Epithelial cell of esophagus (primary cell): ENCODE results near the gene SMG6.

Experiments
- DNase-seq: peaks from one replicate; pipeline ENCODE4 v3.0.0; 2010; ENCODE audit warnings: low read depth
- H3K4me3 ChIP-seq: 2 replicates; pipeline ENCODE4 v1.5.1; 2011; ENCODE audit warnings: mild to moderate bottlenecking, low read length, control low read depth
- CTCF ChIP-seq: IDR thresholded peaks from 2 replicates; pipeline ENCODE4 v1.5.1; 2011; ENCODE audit warnings: low read depth, mild to moderate bottlenecking, low read length, control low read depth, inconsistent platforms; ENCODE audit not compliant: insufficient read depth; ENCODE audit errors: missing control alignments

SMG6 gene

GRCh38 chr17:2289878-2290478 lies 13.6 kb downstream of the SMG6 start:
- no peak for TF ChIP-seq CTCF
- no peak for DNase-seq
- H3K4me3 ChIP-seq: no peak overlapping the region

- no peak overlapping the region for H3K4me3 ChIP-seq
- TF ChIP-seq CTCF: no peak
- no peak for DNase-seq
Measured at GRCh38 chr17:2283302-2283701, 20.3 kb downstream of the SMG6 start.

- DNase-seq: peak; percentile 63
- H3K4me3 ChIP-seq: no peak overlapping the region
- peak; percentile 38 for TF ChIP-seq CTCF
Measured at GRCh38 chr17:2282297-2282873, 21.2 kb downstream of the SMG6 start.

DNA sequence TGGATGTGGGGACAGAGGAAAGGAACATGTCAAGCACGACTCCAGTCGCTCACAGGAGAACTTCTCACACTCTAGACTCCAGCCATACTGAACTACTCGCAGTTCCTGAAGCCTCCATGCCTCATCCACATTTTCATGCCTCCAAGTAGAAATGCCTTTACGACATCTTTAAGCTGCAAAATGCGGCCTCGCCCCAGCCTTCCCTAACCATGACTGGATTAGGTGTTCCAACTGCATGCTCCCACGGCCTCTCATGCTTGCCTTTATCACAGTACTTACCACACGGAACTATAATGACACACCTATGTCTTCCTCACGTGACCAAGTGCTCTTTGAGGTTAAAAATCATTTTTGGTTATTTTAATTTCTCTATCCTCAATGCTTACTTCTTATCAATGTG lies 23.9 kb downstream of the SMG6 start:
- TF ChIP-seq CTCF: no peak
- no peak overlapping the region for H3K4me3 ChIP-seq
- DNase-seq: no peak

- H3K4me3 ChIP-seq: no peak overlapping the region
- TF ChIP-seq CTCF: no peak
- DNase-seq: no peak
Measured at GRCh38 chr17:2277429-2278170, 26.0 kb downstream of the SMG6 start.

DNA sequence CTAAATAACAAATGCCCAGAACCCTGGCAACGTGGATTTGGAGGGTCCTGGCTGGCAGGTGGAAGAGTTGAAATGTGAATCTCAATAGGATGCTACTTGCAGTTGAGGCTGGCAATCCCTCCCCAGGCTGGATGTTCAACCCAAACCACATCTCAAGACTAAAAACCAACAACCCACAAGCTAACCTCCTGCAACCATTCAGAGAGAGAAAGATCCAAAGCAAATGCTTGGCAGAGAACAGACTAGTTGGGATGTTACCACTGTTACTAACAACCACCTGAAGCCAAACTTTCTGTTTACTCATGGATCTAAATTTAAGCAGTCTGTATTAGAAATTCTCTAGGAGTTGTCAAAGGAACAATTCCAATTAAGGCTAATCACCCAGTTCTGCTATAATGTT lies 27.9 kb downstream of the SMG6 start:
- no peak overlapping the region for H3K4me3 ChIP-seq
- DNase-seq: no peak
- TF ChIP-seq CTCF: no peak
